ENCODE data around the gene SLC39A13. TPM values are rescaled to one million over a fixed set of nuclear protein-coding genes. Genes with fewer than 3 reads are reported as not detected.

SLC39A13 gene
- total RNA-seq (10 to 100 TPM; 36.6 to 39.2 TPM), total RNA-seq (11.5 to 74.7 (median 33.9) reads per million in 172 experiments)
- polyA plus RNA-seq (2013, experiment 1 of 2), result 30.6 TPM
- 35.7 TPM for polyA plus RNA-seq (2013, experiment 2 of 2)

- H3K4me1 ChIP-seq (ENCODE audit: insufficient read depth, low read length), result peaks cover 40% of the 10 kb centered on the region
- peak within 1 kb of the TSS; percentile 95 for H3K27ac Mint-ChIP-seq
- intact Hi-C loops (cut with DNase I, micrococcal nuclease), result loop anchor here (1.0 to 10.0 kb wide), 5 partner anchors 34 to 473 kb away; partner anchors contain the start of genes ARFGAP2 (in 1 of the 2), CSTPP1 (in 1 of the 2), FNBP4 (in 1 of the 2) and MADD (in 1 of the 2)
- no peaks in the 10 kb centered on the region for H3K9me3 ChIP-seq (ENCODE audit: control insufficient read depth in 1 of 2, insufficient read depth in 1 of 2, low read length in 2 of 2)
- TF ChIP-seq, protein P1, sequence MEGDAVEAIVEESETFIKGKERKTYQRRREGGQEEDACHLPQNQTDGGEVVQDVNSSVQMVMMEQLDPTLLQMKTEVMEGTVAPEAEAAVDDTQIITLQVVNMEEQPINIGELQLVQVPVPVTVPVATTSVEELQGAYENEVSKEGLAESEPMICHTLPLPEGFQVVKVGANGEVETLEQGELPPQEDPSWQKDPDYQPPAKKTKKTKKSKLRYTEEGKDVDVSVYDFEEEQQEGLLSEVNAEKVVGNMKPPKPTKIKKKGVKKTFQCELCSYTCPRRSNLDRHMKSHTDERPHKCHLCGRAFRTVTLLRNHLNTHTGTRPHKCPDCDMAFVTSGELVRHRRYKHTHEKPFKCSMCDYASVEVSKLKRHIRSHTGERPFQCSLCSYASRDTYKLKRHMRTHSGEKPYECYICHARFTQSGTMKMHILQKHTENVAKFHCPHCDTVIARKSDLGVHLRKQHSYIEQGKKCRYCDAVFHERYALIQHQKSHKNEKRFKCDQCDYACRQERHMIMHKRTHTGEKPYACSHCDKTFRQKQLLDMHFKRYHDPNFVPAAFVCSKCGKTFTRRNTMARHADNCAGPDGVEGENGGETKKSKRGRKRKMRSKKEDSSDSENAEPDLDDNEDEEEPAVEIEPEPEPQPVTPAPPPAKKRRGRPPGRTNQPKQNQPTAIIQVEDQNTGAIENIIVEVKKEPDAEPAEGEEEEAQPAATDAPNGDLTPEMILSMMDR (IDR thresholded peaks at IDR 0.05), result peak; percentile 84
- ChIA-PET POLR2A (interaction anchor here (0.7 to 2.6 kb wide), 10 partner anchors 8 to 193 kb away, joined by 3 to 14 read pairs (median 4); partner anchors contain the start of genes DDB2 and PSMC3), CTCF (interaction anchor here (0.6 to 1.7 kb wide), 2 partner anchors 7 to 34 kb away, joined by 3 to 13 read pairs; no protein-coding TSS in a partner anchor)
- H3K36me3 Mint-ChIP-seq (ENCODE audit: low read depth), result peaks cover 17% of the 10 kb centered on the region
- no peaks in the 10 kb centered on the region for H3K36me3 ChIP-seq (ENCODE audit: insufficient read depth, low read length)
- H3K9me3 Mint-ChIP-seq, result no peaks in the 10 kb centered on the region
- H3K27ac ChIP-seq (ENCODE audit: low read depth in 1 of 2, low read length in 2 of 2), result peak within 1 kb of the TSS; percentile 84 to 88
- ATAC-seq (ENCODE audit: poor library complexity) (peak; percentile 86), DNase-seq (peak; percentile 78 to 95 (median 89))
- H3K27me3 ChIP-seq (ENCODE audit: control insufficient read depth in 1 of 2, insufficient read depth in 2 of 2, low read length in 2 of 2), result no peaks in the 10 kb centered on the region
- H3K4me3 ChIP-seq (ENCODE audit: low read length), result peak within 1 kb of the TSS; percentile 74
- peaks cover 17% of the 10 kb centered on the region for H3K4me1 Mint-ChIP-seq (ENCODE audit: low read depth)
- no peaks in the 10 kb centered on the region for H3K27me3 Mint-ChIP-seq
- H3K4me3 Mint-ChIP-seq, result peak within 1 kb of the TSS; percentile 99
Measured at GRCh38 chr11:47407746-47408590, at the start of gene SLC39A13. Gene SLC39A13 (plus strand): TSS chr11:47408590. CDS start chr11:47410095, 1,505 bp downstream.

DNA sequence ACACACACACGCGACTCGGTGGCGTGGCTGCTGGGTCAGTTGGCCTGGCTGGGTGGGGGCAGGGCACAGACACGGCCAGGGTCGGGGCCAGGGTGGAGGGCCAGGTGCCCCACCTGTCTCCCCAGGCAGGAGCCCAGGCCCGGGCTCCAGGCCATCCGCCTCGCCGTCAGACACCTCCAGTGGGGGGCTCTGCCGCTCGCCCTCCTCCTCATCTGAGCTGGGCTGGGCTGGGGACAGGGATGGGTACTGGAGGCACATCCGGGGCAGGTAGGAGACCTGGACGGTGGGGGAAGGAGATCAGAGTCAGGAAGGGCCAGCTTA lies 49.7 kb upstream of the SLC39A13 start:
- ATAC-seq (ENCODE audit: poor library complexity), result no peak
- Histone ChIP-seq H3K27ac (ENCODE audit: low read depth in 1 of 2, low read length in 2 of 2) (no peak overlapping the region), H3K36me3 (ENCODE audit: insufficient read depth, low read length) (no peaks in the 10 kb centered on the region), H3K9me3 (ENCODE audit: control insufficient read depth in 1 of 2, insufficient read depth in 1 of 2, low read length in 2 of 2) (no peaks in the 10 kb centered on the region), H3K27me3 (ENCODE audit: control insufficient read depth in 1 of 2, insufficient read depth in 2 of 2, low read length in 2 of 2) (no peaks in the 10 kb centered on the region), H3K4me1 (ENCODE audit: insufficient read depth, low read length) (peaks cover 12% of the 10 kb centered on the region), H3K4me3 (ENCODE audit: low read length) (no peak overlapping the region)
- Mint-ChIP-seq H3K27ac (no peak overlapping the region), H3K36me3 (ENCODE audit: low read depth) (no peaks in the 10 kb centered on the region), H3K27me3 (no peaks in the 10 kb centered on the region), H3K9me3 (no peaks in the 10 kb centered on the region), H3K4me1 (ENCODE audit: low read depth) (peaks cover 12% of the 10 kb centered on the region), H3K4me3 (no peak overlapping the region)
- ChIA-PET CTCF (no interaction called here), POLR2A (no interaction called here)
- TF ChIP-seq, protein P1 (IDR thresholded peaks at IDR 0.05), result no peak
- intact Hi-C loops (cut with DNase I, micrococcal nuclease), result no loop called here
- DNase-seq, result no peak

GRCh38 chr11:47359162-47359561 lies 49.2 kb upstream of the SLC39A13 start:
- H3K4me1 ChIP-seq (ENCODE audit: insufficient read depth, low read length), result peaks cover 12% of the 10 kb centered on the region
- H3K4me3 Mint-ChIP-seq, result no peak overlapping the region
- no peak overlapping the region for H3K27ac ChIP-seq (ENCODE audit: low read depth in 1 of 2, low read length in 2 of 2)
- H3K9me3 ChIP-seq (ENCODE audit: control insufficient read depth in 1 of 2, insufficient read depth in 1 of 2, low read length in 2 of 2), result no peaks in the 10 kb centered on the region
- H3K27me3 ChIP-seq (ENCODE audit: control insufficient read depth in 1 of 2, insufficient read depth in 2 of 2, low read length in 2 of 2), result no peaks in the 10 kb centered on the region
- intact Hi-C loops (cut with DNase I, micrococcal nuclease), result no loop called here
- TF ChIP-seq, protein P1 (IDR thresholded peaks at IDR 0.05), result no peak
- peaks cover 12% of the 10 kb centered on the region for H3K4me1 Mint-ChIP-seq (ENCODE audit: low read depth)
- no peak overlapping the region for H3K27ac Mint-ChIP-seq
- H3K27me3 Mint-ChIP-seq, result no peaks in the 10 kb centered on the region
- ChIA-PET CTCF (no interaction called here), POLR2A (interaction anchor here (0.5 to 1.0 kb wide), 2 partner anchors 48 to 202 kb away, joined by 3 to 4 read pairs; no protein-coding TSS in a partner anchor)
- DNase-seq (no peak), ATAC-seq (ENCODE audit: poor library complexity) (no peak)
- H3K36me3 ChIP-seq (ENCODE audit: insufficient read depth, low read length), result no peaks in the 10 kb centered on the region
- H3K4me3 ChIP-seq (ENCODE audit: low read length), result no peak overlapping the region
- H3K36me3 Mint-ChIP-seq (ENCODE audit: low read depth), result no peaks in the 10 kb centered on the region
- H3K9me3 Mint-ChIP-seq, result no peaks in the 10 kb centered on the region

Measured in CD4-positive, alpha-beta T cell (primary cell).